Rectal smooth muscle tissue (tissue), 1 donor: ENCODE data around the gene CD63.

ENCODE experiments used
- H3K27ac ChIP-seq: one replicate; pipeline ENCODE4 v1.7.0; 2013; ENCODE audit warnings: low read depth, low read length, inconsistent platforms
- H3K27me3 ChIP-seq: one replicate; pipeline ENCODE4 v1.7.0; 2013; ENCODE audit warnings: low read length; ENCODE audit not compliant: control insufficient read depth, insufficient read depth
- H3K36me3 ChIP-seq: one replicate; pipeline ENCODE4 v1.7.0; 2013; ENCODE audit warnings: low read length; ENCODE audit not compliant: control insufficient read depth, insufficient read depth
- H3K4me1 ChIP-seq: one replicate; pipeline ENCODE4 v1.7.0; 2013; ENCODE audit warnings: low read length; ENCODE audit not compliant: control insufficient read depth, insufficient read depth
- H3K4me3 ChIP-seq: one replicate; pipeline ENCODE4 v1.7.0; 2013; ENCODE audit warnings: low read length
- H3K9ac ChIP-seq: one replicate; pipeline ENCODE4 v1.7.0; 2013; ENCODE audit warnings: low read length

The CD63 gene

GRCh38 chr12:55736780-55737580 is 8.2 kb upstream of the CD63 start:
- Histone ChIP-seq H3K4me1 (peaks cover 6% of the 10 kb centered on the region), H3K27me3 (no peaks in the 10 kb centered on the region), H3K4me3 (no peak overlapping the region), H3K36me3 (no peaks in the 10 kb centered on the region), H3K9ac (no peak overlapping the region), H3K27ac (no peak overlapping the region)

DNA sequence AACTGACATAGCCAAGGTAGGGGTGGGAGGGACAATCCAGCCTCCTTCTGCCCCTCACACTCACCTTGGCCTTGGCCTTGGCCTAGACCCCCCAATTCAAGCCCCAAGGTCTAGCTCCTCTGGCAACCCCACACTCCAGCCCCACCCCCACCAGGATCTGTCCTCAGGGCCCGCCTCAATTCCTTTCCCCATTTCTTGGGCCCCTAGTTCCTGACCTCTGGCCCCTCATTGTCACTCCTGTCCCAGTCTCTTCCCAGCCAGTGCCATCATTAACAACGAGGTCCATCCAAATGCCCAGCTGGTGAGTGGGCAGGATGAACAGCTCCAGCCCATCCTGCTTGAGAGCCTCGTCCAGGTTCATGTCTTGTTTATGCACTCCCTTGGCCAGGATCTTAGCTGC is 7.3 kb upstream of the CD63 start:
- no peaks in the 10 kb centered on the region for H3K27me3 ChIP-seq

DNA sequence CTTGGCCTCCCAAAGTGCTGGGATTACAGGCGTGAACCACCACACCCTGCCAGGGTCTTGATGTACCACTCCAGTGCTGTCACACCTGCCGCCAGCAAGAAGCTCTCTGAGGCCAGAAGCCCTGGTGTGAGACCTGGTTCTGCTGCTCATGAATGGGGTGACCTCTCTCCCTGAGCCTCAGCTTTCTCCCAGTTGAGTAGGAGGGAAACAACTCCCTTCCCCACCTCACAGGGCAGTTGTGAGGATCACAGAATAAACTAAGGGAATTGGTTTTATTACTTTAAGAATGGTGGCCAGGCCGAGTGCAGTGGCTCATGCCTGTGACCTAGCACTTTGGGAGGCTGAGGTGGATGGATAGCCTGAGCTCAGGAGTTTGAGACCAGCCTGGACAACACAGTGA is 5.8 kb upstream of the CD63 start:
- Histone ChIP-seq H3K36me3 (no peaks in the 10 kb centered on the region), H3K27me3 (no peaks in the 10 kb centered on the region), H3K9ac (no peak overlapping the region), H3K4me3 (no peak overlapping the region), H3K27ac (no peak overlapping the region), H3K4me1 (peaks cover 12% of the 10 kb centered on the region)

More for the DNA sequence above, 7.3 kb upstream of the CD63 start:
- H3K27ac ChIP-seq, result no peak overlapping the region
- H3K9ac ChIP-seq, result no peak overlapping the region
- no peaks in the 10 kb centered on the region for H3K36me3 ChIP-seq
- peaks cover 7% of the 10 kb centered on the region for H3K4me1 ChIP-seq
- H3K4me3 ChIP-seq, result no peak overlapping the region

DNA sequence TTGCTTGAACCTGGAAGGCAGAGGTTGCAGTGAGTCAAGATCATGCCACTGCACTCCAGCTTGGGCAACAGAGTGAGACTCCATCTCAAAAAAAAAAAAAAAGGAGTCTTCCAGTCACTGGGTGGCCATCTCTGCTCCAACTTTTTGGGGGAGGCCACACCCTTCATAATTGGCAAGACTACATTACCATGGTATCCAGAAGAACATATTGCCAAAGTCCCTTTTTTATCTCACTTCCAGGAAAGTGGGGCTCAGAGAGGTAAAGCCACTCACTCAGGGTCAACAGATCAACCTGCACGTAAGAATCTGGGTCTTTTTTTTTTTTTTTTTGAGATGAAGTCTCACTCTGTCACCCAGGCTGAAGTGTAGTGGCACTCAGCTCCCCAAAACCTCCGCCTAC is 5.0 kb upstream of the CD63 start:
- H3K27me3 ChIP-seq, result no peaks in the 10 kb centered on the region
- H3K9ac ChIP-seq, result no peak overlapping the region
- no peaks in the 10 kb centered on the region for H3K36me3 ChIP-seq
- H3K4me1 ChIP-seq, result peaks cover 12% of the 10 kb centered on the region
- no peak overlapping the region for H3K27ac ChIP-seq
- no peak overlapping the region for H3K4me3 ChIP-seq

DNA sequence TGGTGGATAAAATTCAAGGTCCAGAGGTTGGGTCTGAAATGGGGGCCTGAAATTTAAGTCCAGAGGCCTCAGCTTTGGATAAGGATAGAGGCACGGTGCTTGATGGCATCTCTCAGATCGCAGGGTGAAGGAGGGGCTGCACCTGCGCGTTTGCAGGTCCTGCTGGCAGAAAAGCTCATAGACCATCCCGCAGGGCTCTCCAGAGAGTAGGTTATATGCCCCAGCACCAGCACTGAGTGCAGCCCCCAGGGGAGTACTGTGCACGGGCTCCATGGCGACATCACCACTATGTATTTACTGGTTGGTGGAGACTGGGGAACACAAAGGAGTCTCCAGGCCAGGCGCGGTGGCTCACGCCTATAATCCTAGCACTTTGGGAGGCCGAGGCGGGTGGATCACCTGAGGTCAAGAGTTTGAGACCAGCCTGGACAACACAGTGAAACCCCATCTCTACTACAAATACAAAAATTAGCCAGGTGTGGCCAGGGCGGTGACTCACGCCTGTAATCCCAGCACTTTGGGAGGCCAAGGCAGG is 4.3 kb upstream of the CD63 start:
- peaks cover 8% of the 10 kb centered on the region for H3K4me1 ChIP-seq
- H3K4me3 ChIP-seq, result no peak overlapping the region
- H3K27me3 ChIP-seq, result no peaks in the 10 kb centered on the region
- no peak overlapping the region for H3K9ac ChIP-seq
- H3K36me3 ChIP-seq, result no peaks in the 10 kb centered on the region
- no peak overlapping the region for H3K27ac ChIP-seq

GRCh38 chr12:55732288-55732687 is 3.5 kb upstream of the CD63 start:
- Histone ChIP-seq H3K4me3 (no peak overlapping the region), H3K27me3 (no peaks in the 10 kb centered on the region), H3K9ac (no peak overlapping the region), H3K36me3 (no peaks in the 10 kb centered on the region), H3K4me1 (peaks cover 10% of the 10 kb centered on the region), H3K27ac (peak overlapping the region; percentile 50)

DNA sequence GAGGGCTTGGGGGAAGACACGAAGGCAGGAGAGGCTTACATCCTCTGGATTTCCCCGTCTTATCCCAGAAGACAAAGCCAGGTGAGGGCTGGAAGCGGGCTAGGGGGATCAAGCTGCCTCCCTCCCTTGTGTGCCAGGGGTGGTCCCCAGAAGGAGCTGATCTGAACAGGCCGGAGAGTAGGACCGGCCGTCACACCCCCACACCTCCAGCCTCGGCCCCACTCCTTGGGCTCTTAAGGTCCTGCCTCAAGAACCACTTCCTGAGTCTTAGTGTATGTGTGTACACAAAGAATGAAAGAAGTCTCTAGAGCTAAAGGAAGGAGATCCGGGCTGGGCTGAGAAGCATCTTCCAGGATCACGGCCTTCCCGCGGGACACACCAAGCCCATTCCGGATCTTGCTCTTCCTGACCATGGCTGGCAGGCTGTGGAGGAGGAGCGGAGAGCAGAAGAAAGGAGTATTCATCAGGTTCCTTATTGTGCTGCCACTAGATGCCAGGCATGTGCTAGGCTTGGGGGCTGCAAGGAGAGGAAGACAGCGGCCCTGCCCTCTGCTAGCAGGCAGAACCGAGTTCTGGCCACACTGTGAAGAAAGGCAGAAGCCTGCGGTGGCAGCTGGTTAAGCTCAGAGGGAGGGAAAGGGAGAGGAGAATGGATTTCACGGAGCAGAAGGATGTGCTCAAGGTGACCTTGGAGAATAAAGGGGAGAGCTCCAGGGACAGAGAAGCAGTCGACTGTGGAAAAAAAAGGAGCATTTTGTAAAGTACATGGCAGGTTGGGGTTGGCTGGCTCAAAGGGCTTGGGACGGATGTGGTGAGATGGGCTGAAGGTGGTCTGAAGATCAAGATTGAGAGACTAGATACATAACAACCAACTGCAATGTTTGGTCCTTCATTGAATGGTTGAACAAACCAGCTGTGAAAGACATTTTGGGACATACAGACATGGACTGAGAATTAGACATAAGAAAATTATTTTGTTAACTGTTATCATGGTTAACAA is 1.3 kb upstream of the CD63 start:
- Histone ChIP-seq H3K27me3 (no peaks in the 10 kb centered on the region), H3K4me1 (peaks cover 19% of the 10 kb centered on the region), H3K9ac (peak overlapping the region; percentile 82), H3K4me3 (peak overlapping the region; percentile 69), H3K27ac (peak overlapping the region; percentile 98), H3K36me3 (peaks cover 16% of the 10 kb centered on the region)

DNA sequence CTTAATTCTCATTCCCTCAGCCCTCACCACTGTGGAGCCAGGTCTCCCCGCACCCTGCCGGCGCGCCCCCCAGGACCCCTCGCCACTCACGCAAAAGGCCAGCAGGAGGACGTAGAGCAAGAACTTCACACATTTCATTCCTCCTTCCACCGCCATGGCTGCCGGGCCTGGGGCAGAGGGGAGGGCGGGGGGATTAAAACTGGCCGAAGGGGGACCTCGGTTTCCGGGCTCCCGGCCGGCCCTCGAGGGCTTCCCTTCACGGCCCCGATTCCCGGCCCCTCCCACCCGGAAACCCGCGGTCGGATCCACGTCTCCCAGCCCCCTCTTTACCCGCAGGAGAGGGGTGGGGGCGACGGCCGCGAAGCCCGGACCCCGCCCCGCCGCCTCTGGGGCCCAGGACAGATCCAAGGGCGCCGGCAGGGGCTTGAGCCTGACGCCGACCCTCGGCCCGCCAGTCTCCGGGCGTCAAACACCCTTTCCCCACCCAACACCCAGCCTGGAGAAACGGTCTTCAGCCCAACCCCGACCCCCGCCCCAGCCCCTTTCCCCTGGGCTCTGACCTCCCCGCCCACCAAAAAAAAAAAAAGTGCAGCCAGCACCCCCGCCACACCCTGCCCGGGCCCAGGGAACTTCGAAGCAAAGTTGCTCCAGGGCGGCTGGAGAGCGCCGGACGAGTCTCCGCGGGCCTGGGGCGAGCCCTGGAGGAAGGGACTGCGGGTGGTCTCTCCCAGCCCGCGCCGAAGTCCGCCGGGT is 447 bp downstream of the CD63 start:
- Histone ChIP-seq H3K27ac (peak overlapping the region; percentile 98), H3K4me1 (peaks cover 26% of the 10 kb centered on the region), H3K4me3 (peak overlapping the region; percentile 96), H3K36me3 (peaks cover 24% of the 10 kb centered on the region), H3K9ac (peak overlapping the region; percentile 85), H3K27me3 (no peaks in the 10 kb centered on the region)

GRCh38 chr12:55727643-55728185 is 1.1 kb downstream of the CD63 start:
- peaks cover 26% of the 10 kb centered on the region for H3K4me1 ChIP-seq
- peak overlapping the region; percentile 96 for H3K4me3 ChIP-seq
- H3K36me3 ChIP-seq, result peaks cover 24% of the 10 kb centered on the region
- H3K27me3 ChIP-seq, result no peaks in the 10 kb centered on the region
- peak overlapping the region; percentile 98 for H3K27ac ChIP-seq
- peak overlapping the region; percentile 12 for H3K9ac ChIP-seq

- Histone ChIP-seq H3K27ac (peak overlapping the region; percentile 98), H3K36me3 (peaks cover 24% of the 10 kb centered on the region), H3K4me3 (peak overlapping the region; percentile 96), H3K9ac (no peak overlapping the region), H3K4me1 (peaks cover 26% of the 10 kb centered on the region), H3K27me3 (no peaks in the 10 kb centered on the region)
Measured at GRCh38 chr12:55726971-55727370, 1.8 kb downstream of the CD63 start.

- peak overlapping the region; percentile 51 for H3K27ac ChIP-seq
- H3K36me3 ChIP-seq, result peaks cover 24% of the 10 kb centered on the region
- peaks cover 29% of the 10 kb centered on the region for H3K4me1 ChIP-seq
- no peak overlapping the region for H3K9ac ChIP-seq
- H3K27me3 ChIP-seq, result no peaks in the 10 kb centered on the region
- H3K4me3 ChIP-seq, result no peak overlapping the region
Measured at GRCh38 chr12:55725556-55725955, 3.3 kb downstream of the CD63 start.
